ENCODE measurements around the gene CHSY1.

Gene CHSY1

DNA sequence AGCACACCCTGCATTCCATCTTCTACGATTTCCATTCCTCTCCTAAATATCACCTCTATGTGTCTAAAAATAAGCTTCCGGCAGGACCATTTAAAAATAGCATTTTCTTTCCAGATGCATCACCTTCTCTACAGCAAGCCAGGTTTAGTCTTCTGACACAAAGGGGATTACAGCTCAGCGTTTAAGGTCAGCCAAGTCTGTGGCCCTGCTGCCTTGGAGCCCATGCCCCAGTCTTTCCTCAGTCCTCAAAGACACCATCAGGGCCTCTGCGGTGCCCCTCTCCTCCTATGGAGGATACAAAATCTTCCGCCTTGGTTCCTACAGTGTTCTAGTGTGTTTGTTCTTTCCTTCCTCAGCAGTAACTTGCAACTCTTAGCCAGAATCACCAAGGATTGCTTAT, 21.7 kb upstream of the CHSY1 start:
- H3K27ac ChIP-seq: no peak overlapping the region

DNA sequence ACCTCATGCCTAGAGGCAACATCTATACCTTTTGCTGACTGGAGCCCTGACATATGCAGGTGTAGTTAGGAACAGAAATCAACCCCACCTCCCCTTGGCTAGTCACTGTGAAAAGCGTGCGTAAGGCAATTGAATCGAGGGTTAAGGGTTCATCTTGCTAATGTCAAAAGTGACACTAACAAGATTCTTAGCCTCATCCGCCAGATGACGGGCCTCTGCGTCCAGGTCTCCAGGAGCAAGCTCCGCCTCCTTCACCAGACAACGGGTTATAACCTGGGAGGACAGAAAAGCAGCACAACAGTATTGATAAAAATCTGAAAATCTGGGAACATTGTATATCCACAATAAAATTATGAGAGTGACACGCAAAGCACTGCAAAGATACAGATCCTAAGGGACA, 20.7 kb upstream of the CHSY1 start:
- Histone ChIP-seq H3K27ac (no peak overlapping the region), H3K4me3 (no peak overlapping the region)

More for the DNA sequence above, 21.7 kb upstream of the CHSY1 start:
- no peak overlapping the region for H3K4me3 ChIP-seq

DNA sequence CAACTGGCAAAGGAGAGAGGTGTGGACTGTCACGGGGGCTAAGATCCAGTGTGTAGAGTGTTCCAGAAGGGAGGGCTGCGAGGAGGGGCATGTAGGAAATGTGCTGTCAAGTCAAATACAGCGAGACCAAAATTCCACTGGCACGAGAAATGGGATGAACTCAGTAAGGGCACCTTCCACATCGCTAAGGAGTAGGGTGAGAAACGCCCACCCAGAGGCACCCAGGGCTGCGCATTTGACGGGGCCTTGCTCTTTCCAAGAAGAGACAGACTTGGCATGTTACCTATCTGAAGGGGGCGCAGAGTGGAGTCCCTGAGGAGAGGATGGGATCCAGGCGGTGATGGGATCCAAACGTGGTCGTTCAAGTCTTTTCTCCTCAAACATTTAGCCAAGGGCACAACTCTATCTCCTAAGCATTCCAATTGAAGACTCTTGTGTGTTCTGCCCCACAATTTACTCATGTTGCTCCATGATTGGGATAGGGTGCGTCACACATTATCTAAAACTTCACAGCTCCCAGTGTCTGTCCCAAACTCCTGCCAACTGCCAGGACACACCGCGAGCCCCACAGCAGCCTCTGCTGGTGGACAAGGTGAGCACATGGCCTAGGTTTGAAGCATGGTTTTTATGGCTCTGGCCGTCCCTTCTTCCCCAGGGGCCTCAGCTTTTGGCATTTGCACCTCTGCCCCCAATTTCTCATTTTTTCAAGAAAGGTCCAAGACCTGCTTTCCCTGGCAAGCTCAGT, 17.8 kb upstream of the CHSY1 start:
- Histone ChIP-seq H3K4me3 (no peak overlapping the region), H3K27ac (no peak overlapping the region)

DNA sequence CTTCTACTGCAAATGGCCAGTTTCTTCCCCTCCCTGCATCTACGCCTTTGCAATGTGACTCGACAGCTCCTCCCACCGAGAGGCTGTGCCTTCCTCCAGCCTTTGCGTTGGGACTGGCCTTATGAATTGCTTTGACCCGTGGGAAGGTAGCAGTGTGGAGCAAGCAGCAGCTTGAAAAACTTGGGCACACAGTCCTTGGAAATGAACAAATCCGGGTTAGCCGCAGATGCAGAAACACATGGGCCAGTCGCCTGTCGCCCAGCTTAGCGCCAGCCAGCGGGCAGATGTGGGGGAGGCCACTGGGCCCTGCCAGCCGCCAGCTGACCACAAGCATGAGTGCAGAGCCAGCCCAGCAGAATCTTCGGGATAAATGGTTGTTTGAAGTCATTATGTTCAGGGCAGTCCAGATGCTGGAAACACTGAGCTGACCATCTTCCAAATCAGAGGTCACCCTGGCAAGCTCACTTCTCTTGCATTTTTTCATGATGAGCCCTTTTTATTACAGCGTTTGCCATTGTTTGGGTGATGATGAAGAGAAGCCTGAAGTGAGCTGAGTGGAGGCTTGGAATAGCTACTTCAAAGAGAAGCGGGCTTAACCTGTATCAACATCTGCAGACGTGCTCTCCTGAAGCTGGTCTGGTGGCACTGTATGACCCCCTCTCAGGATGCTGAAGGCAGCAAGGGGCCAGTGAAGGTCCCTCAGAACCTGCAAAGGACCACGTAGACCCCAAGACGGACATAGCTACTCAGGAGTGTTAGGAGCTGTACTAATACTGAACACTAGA, 15.7 kb upstream of the CHSY1 start:
- H3K27ac ChIP-seq: peak overlapping the region in 12 of 21 experiments; percentile 16 to 80 (median 60)

DNA sequence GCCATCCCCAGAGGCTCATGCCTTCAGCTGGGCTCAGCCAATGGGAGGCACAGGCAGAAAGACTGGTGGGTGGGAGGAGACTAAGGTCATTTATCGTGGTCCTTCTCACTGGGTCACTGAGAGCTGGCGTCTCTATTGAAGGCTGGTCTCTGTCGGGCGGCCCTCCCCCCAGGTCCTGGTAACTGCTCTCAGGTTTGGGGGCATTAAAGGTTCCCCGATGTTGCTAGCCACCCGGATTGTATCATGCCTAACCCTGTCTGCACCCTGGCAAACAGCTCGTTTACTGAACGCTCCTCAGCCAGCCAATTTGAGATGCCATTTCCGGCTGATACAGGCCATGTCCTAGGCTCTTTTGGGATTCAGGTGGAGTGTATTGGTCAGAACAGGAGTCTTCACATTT, 14.9 kb upstream of the CHSY1 start:
- no peak overlapping the region for H3K4me3 ChIP-seq
- peak overlapping the region in 17 of 21 experiments; percentile 2 to 80 (median 57) for H3K27ac ChIP-seq

More for the DNA sequence above, 15.7 kb upstream of the CHSY1 start:
- H3K4me3 ChIP-seq: no peak overlapping the region

DNA sequence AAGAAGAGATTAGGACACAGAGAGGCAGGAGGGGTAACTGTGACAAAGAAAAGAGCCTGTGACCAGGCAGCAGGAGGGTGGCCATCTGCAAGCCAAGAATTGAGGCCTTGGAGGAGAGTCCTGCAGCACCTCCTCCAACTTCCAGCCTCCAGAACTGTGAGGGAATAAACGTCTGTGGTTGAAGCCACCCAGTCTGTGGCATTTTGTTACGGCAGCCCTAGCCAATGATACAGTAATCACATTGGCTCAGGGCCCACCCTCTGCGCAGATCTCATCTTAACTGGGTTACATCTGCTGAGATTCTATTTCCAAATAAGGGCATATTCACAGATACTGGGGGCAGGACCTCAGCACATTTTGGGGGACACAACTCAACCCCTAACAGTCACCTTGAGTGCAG, 14.2 kb upstream of the CHSY1 start:
- Histone ChIP-seq H3K4me3 (no peak overlapping the region), H3K27ac (peak overlapping the region in 14 of 21 experiments; percentile 22 to 80 (median 56))

DNA sequence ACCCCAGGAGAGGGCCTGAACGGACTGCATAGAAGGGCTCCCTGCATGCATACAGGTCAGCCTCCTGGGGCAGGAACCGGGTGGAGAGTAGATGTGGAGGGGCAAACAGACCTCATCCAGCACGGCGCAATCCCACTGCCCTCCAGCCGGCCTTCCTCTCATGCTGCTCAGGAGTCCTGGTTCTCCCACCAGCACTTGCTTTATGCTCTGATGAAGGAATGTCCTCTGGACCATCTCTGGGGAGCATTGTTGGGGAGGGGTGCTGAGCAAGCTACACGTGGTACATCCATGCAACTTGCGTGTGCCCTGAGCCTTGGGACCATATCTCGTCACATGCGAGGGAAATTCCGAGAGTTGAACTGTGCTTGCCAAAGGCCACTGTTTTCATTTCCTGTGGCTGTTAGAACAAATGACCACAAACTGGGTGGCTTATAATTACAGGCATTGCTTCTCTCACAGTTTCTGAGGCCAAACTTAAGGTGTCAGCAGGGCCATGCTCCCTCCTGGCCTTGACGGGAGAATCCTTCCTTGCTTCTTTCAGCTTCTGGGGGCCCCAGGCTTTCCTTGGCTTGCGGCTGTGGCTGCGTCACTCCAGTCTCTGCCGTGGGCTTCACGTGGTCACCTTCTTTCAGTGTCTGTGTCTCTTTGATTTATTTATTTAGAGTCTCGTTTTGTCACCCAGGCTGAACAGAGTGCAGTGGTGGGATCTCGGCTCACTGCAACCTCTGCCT, 13.2 kb upstream of the CHSY1 start:
- Histone ChIP-seq H3K27ac (peak overlapping the region in 13 of 21 experiments; percentile 9 to 80 (median 55)), H3K4me3 (no peak overlapping the region)

DNA sequence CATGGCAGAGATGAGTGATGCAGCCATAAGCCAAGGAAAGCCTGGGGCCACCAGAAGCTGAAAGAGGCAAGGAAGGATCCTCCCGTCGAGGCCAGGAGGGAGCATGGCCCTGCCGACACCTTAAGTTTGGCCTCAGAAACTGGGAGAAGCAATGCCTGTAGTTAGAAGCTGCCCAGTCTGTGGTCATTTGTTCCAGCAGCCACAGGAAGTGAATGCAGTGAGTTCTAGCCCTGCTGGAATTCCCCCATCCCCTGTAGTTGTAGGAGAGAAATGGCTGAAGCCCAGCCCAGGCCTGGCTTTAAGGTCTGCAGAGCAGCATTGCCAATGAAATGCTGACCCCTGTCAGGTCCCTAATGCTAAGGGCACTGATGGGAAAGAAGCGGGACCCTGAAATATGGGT, 12.2 kb upstream of the CHSY1 start:
- Histone ChIP-seq H3K4me3 (no peak overlapping the region), H3K27ac (peak overlapping the region in 9 of 21 experiments; percentile 10 to 51 (median 40))

DNA sequence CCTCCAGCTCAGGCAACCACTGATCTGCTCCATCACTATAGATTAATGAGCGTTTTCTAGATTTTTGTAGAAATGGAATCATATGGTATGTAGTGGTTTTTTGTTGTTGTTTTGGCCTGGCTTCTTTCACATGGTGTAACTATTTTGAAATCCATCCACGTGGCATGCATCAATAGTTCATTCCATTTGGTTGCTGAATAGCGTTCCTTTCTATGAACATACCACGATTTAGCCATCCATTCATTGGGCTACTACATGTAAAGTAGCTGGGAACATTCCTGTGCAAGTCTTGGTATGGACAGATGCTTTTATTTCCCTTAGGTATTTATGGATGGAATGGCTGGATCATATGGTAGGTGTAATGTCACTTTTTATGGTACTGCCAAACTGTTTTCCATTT, 10.7 kb upstream of the CHSY1 start:
- Histone ChIP-seq H3K27ac (no peak overlapping the region), H3K4me3 (no peak overlapping the region)

DNA sequence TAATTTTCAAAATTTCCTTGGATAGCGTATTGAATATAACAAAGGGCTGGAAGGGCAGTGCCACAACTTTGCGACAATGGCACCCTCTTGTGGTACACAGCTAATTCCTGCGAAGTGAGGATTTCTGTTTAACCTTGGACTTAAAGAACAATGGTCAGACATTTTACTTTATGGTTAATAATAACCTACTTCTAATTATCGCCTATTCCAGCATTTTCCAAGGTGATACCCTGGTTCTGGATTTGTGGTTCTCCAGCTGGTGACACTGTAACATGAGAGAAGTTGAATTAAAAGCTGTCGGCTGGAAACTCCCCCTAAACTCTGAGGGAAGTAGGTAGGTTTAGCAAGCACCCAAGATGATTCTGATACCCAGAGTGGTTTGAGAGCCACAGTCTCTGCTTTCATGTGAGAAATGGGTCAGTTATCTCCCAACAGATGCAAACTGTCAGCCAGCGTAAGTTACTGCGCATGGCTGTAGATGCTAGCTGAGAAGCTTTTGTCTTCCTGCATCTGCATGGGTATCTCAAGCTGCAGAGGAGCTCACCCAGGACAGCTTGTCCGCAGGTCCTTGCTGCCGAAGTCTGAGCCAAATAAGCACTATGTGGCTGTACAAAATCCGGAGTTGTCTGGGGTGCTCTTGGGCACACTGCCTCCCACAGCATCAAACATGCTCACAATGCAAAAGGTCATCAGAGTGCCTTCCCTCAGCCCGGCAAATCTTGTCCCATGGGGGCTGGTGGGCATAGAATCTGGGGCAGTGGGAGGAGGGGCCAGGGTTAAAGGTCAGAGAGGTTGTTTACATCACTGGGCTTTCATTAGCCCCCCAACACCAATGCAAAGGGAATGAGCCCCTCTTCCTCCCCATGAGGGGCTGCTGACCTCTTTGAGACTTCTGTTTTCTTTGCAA, 6.6 kb upstream of the CHSY1 start:
- Histone ChIP-seq H3K4me3 (no peak overlapping the region), H3K27ac (no peak overlapping the region)

DNA sequence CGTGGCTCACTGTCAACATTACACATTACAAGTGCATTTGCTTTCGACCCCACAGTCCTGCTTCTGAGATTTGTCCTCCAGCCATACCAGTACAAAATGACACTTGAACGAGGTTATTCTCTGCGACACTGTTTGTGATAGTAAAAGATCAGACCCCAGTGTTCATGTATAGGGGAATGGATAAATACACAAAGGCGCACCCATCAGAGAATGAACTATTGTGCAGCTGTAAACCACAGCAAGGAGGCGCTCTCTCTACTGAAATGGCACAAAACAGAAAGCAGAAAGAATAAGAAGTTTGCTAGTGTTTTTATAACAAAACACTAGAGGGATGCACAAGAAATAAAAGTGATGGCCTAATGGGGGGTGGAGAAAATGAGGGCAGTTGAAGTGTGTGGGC, 4.9 kb upstream of the CHSY1 start:
- Histone ChIP-seq H3K27ac (no peak overlapping the region), H3K4me3 (no peak overlapping the region)

DNA sequence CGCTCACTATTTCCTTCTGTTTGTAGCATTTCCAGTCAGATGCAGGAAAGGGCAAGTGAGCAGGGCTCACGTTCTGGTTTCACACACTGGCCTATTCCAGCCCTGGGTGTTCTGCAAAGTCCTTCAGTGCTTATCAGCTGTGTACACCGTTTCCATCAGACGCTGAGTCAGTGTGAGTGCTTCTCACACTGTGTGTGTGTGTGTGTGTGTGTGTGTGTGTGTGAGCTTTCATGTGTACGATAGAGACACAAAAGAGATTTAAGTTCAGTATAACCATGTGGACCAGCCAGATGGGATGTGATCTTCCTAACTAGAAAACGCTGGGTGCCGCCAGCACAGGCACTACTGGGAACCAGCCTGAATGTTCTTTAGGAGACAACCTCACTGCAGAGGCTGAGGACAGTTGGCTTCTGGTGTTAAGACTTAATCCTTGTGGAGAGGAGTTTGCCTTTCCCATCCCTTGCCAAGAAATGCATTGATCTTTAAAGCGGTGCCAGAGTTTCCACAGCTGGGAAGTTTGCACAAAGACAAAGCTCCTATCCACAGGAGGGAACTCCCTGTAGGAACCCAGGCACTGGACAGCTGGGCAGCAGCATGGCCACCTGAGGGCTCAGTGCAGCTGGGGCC, 3.9 kb upstream of the CHSY1 start:
- Histone ChIP-seq H3K27ac (peak overlapping the region in 2 of 21 experiments; percentile 7 to 23), H3K4me3 (no peak overlapping the region)

DNA sequence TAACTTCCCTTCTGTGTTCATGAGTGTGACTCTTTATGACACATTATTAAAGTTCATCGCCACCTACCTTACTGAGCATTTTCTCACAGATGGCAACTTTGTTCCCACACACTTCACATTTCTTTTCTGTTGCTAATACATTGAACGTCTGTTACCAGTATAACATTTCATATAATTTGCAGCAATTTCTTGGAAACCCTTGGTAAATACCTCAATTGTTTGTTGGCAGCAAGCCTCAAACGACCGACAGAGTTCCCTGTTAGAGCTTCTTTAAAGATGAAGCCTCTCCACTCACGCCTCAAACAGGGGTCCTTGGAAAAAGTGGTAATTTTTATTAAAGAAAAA, 3.2 kb upstream of the CHSY1 start:
- H3K27ac ChIP-seq: peak overlapping the region in 1 of 21 experiments; percentile 23
- no peak overlapping the region for H3K4me3 ChIP-seq

DNA sequence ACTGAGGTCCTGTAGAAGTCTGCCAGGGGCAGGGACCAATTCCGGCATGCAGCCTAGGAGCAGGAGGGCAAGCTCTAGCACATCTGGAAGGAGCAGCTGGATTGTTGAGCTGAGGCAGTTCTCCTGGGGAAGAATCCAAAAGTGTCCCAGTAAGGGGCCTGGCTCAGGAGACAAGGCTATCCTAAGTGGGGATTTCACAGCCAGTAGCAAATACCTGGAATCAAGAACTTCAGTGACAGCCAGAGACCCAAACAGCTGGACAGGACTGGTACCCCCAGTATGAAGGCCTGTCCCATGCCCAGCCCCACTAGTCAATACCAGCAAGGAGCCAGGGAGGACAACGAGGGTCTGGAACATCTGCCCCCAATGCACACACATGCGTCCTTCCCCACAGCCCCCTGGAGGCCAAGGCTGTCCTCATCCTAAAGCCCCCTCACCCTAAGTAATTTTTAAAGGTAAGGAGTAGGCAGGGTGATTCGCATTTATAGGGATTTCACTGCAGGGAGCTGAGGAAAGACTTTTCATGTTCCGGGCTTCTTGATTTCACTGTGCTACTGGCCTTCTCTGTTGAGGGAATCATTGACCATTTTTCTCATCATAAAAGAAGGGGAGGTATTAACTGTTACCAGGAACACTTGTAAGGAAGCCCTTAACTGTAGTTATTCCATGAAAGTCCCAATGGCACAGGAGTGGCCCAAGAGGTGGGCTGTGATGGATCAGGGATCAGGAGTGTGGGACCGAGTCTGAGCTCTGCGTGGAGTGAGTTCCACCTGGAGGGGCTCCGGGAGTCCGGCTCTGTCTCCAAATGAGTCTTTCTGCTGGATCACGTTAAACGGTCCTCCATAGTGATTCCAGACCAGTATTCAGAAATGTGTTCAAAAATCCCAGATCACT, 2.6 kb upstream of the CHSY1 start:
- H3K27ac ChIP-seq: no peak overlapping the region
- H3K4me3 ChIP-seq: no peak overlapping the region

DNA sequence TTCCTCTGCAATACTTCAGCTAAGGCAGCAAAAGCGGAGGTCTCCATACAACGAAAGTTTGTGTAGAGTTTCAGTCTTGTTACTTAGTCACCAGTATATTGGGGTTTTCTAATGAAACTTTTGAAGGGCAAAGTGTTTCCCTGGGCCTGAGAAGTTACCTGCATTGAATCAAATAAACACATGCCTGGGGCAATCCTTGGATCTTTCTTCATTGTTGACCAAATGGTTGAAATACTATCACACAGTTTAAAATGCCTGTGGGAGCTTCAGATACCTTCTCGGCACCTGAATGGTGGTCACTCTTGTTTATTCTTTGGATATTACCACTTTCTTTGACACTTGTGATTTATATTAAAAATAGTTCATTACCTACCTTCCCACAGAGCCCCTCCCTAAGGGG, 988 bp upstream of the CHSY1 start:
- peak overlapping the region in 17 of 21 experiments; percentile 68 to 95 (median 87) for H3K27ac ChIP-seq
- H3K4me3 ChIP-seq: peak overlapping the region; percentile 45 to 86 (median 59)

DNA sequence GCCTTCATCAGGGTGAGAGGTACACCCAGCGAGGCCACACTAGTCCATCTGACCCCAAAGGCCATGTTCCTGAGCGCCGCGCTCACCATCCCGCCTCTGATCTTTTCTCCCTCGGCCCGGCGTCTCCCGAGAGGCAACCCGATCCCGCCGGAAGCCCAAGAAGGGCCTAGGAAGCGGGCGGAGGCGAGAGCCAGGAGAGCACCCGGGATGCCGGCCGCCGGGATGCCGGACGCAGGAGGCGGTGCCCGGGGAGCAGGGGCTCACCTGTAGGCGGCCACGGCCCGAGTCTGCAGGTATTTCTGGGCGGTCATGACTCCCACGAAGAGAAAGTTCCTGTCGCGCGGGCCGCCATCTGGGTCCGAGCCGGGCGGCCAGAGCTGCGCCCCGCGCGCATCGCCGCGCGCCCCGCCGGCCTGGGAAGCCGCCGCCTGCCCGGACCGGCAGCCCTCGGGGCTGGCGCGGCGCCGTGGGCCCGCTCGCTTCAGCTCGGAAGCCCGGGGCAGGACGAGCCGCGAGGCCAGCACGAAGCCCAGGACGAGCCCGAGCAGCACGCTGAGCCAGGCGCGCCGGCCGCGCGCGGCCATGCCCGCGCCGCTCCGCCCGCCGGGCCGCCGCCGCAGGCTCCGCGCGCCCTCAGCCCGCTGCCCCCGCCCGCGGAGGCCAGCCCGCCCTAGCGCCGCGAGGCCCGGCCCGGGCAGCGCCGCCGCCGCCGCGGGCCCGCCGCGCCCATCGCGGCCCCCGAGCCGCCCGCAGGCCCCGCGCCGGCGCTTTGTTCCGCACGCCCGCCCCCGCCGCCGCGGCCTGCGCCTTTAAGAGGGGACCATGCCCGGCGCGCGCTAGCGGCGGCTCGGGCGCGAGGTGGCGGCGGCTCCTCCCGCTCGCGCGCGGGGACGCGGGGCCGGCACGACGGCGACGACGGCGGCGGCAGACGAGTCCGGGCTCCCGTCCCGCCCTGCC, 697 bp downstream of the CHSY1 start:
- Histone ChIP-seq H3K4me3 (peak overlapping the region; percentile 58 to 86 (median 77)), H3K27ac (peak overlapping the region; percentile 67 to 95 (median 91))

DNA sequence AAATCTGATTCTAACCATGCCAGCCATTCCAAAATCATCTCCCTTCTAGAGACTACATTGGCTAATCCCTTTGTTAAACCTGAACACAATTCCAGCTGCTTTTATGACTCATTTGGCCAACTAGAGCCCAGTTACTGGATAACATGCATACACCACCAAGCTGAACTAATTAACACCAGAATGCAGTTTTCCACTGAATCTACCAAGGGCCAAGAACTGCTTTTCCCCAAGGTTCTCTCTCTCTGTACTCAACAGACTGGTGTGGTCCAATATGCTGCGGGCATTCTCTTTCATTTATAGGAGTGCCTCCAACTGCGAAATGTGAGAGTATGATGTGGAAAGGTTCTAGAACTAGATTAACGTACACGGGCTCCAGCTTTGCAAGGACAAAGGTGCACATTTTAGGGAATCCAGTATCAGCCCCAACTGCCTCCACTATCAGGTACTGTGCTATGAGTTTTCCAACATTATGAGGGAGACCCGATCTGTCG, 1.5 kb downstream of the CHSY1 start:
- H3K4me3 ChIP-seq: peak overlapping the region; percentile 50 to 82 (median 77)
- H3K27ac ChIP-seq: peak overlapping the region; percentile 67 to 95 (median 90)
